ENCODE data around the gene EHF.

EHF gene

DNA sequence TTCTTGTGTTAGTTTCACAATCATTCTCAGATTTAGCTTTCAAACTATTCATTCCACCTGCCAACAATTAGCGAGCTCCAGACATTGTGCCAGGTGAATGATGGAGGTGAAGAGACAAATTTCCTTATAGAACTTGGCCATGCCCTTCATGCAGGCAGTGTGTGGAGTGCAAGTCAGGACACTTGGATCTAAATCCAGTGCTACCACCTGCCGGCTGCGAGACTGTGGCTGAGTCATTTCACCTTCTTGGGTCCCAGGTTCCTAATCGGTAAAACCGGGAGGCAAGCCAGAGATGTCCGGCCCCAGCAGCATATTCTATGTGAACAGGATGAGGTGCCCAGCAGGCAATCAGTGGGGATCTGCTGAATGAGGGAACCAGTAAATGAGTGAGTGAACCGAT is 18.6 kb upstream of the EHF start:
- DNase-seq (ENCODE audit: low read depth), result no peak

DNA sequence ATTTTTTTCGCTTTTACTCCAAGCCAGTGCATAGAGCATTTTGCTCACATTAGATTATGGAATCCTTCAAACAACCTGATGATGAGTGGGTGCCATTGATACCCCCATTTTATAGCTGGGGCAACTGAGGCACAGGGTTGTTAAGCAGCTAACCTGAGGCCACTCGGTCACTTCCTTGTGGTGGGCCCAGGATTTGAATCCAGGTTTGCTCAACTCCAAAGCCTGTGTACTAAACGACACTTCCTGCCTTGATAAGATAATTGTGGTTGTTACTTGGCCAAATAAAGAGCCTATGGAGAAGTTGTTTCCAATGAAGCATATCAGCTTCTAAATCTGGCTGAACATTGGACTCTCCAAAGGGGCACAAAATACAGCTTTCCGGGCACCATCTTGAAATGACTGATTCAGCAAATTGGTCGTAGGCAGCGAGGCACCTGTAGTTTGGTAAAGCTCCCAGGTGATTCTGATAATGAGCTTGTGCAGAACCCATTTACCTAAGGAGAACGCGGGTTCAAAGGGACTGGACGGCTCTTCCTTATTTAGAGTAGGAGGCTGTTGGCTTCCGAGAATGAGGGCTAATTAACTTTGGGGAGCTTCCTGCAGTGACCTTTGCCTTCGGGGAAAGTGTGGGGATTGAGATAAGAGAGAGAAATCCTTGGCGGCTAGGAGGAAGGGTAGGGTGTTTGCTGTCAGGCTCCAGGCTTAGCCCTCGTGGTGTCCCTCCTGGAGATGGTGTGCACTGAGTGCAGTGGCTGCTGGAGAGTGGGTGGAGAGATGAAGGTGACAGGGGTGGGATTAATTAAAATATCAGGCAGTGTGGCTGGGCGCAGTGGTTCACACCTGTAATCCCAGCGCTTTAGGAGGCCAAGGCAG is 17.5 kb upstream of the EHF start:
- DNase-seq (ENCODE audit: low read depth), result no peak

GRCh38 chr11:34604145-34604544 is 16.7 kb upstream of the EHF start:
- DNase-seq (ENCODE audit: low read depth), result no peak

DNA sequence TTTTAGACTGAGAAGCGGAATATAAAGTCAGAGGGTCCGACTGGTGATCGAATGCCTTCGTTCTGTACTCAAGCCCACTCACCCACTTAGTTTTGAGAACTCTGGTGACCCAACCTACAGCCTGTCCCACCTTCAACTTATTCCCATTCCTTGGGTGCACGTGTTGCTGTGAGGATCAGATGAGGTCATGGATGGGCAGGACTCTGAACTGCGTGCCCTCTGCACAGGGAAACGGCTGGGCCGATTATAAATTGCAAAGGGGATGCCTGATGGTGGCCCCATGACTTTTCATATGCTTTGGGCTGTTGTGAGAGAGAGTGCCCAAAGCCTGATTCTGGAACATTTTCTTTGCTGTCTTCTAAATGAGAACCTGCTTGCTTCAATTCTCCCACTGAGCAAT is 16.0 kb upstream of the EHF start:
- no peak for DNase-seq (ENCODE audit: low read depth)

- no peak for DNase-seq (ENCODE audit: low read depth)
These were observed 15.2 kb upstream of the EHF start for GRCh38 chr11:34605481-34606325.

DNA sequence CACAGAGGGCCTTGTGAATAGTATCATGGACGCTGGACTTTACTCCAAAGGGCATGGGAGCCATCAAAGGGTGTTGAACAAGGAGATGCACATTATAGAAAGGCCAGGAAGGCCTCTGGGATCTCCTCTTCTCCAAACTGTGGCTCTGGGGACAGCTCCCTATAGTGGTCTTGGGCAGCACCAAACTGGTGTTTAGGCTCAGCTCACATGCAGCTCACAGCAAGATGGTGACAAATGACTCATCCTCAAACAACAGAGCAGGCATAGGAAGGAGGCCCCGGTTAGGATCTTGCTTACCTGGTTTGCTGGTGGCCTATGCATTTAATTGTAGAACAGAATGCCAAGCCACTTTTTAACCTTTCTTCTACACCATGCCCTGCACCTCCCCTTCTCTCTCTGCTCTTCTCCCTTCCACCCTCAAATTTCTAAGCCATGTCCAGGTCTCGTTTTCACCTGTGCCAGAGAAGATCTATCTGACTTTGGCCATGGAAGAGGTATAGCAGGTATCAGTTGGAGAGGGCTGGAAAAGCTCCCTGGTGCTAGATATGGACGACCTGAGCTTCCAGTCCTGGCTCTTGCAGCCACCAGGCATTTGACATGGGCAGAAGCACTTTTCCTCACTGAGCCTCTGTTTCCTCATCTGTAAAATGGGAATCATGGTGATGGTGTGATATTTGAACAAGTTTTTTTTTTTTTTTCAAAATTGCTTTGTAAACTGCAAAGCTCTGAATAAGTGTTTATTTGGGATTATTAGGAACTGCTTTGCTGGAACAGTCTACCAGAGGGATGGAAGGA is 14.4 kb upstream of the EHF start:
- no peak for DNase-seq (ENCODE audit: low read depth)

GRCh38 chr11:34609187-34609751 is 11.6 kb upstream of the EHF start:
- no peak for DNase-seq (ENCODE audit: low read depth)

- DNase-seq (ENCODE audit: low read depth), result no peak
These were observed 11.0 kb upstream of the EHF start for GRCh38 chr11:34609850-34610249.

- no peak for DNase-seq (ENCODE audit: low read depth)
These were observed 10.4 kb upstream of the EHF start for GRCh38 chr11:34610324-34611041.

- no peak for DNase-seq (ENCODE audit: low read depth)
These were observed 7.9 kb upstream of the EHF start for GRCh38 chr11:34613015-34613414.

- no peak for DNase-seq (ENCODE audit: low read depth)
These were observed 7.3 kb upstream of the EHF start for GRCh38 chr11:34613552-34614056.

GRCh38 chr11:34614344-34615104 is 6.4 kb upstream of the EHF start:
- DNase-seq (ENCODE audit: low read depth), result no peak

DNA sequence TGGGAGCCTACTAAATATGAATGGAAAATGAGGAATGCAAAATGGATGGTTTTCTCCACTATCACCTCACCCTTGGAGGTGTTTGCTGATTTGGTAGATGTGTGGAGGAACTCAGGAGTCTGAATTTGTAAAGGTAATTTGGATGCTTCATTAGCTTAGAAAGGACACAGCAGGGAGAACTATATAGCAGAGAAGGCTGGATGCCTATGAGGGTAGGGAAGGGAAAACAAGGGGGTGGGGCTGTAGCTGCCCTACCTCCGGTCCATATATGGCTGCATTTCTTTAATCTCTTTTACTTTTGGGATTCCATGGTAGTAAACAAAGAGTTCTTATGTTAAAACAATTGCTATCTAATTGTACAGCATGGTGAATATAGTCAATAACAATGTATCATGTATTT is 4.8 kb upstream of the EHF start:
- no peak for DNase-seq (ENCODE audit: low read depth)

- no peak for DNase-seq (ENCODE audit: low read depth)
These were observed 3.9 kb upstream of the EHF start for GRCh38 chr11:34616830-34617504.

DNA sequence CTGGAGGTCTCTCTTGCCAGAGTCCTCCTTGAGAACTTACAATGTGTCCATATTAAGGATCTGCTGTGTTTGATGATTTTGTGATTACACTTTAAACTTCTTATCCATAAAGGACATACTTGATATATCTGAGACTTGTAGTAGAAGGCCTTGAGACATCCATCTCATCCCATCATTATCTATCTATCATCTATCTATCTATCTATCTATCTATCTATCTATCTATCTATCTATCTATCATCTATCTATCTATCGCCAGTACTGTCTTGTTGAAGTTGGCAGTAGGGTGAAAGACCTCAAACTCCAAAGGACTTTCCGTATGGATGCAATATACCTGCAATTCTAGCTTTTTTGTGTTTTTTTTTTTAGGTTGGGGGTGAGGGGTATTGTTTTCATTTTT is 2.5 kb upstream of the EHF start:
- no peak for DNase-seq (ENCODE audit: low read depth)

DNA sequence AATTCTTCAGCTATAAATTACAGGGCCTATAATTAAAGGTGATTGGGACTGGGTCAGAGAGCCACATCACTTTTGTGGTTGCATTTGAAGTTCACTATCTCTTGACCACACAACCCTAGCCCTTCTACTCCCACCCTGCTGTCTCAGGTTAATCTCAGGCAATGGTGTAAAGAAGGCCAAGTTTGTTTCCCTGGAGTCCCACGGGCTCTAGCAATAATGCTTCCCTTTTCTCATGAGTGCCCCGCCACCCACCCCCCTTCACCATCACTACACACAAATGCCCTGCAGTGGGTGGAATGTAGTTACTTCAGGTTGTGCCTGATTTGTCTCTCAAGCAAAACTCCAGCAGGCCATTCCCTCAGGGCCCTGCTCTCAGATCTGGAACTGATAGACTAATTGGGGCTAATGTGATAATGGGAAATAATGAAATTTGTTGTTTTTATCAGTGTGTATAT is 1.8 kb upstream of the EHF start:
- DNase-seq (ENCODE audit: low read depth), result no peak

DNA sequence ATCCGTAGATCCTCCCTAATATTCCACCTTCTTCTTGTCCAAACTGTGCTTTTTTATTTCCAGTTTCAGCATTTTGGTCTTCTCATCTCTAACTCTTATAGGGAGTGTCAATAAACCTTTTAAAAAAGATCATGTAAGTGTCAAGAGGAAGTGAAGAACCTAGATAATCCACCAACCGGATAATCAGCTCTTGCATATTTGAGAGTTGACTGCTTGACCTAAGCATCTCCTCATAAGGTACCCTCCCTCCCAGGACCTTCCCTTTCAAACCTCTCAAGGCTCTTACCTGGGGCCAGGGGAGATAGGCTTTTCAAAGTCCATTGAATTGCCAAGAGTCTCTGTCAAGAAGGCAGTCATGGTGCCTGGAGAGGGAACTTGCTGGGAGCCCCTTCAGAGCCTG is 691 bp upstream of the EHF start:
- no peak for DNase-seq (ENCODE audit: low read depth)

DNA sequence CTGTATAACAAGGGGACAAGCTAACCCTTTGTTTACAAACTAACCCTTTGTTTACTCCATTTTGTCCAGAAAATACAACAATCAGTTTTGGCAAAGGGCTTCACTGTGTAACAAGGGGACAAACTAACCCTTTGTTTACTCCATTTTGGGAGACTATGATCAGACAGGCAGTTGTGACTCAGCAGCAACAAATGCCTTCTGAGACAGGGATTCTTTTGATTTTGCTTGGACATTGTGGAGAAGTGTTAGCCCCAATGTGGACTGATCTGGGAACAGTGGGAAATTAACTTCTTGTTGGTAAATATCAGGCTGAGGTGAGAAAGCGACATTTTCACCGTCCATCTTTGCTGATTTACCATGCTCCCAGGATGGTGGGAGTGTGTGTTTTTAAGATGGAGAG is 983 bp downstream of the EHF start:
- DNase-seq (ENCODE audit: low read depth), result no peak

GRCh38 chr11:34623463-34623862 is 2.6 kb downstream of the EHF start:
- DNase-seq (ENCODE audit: low read depth), result no peak

DNA sequence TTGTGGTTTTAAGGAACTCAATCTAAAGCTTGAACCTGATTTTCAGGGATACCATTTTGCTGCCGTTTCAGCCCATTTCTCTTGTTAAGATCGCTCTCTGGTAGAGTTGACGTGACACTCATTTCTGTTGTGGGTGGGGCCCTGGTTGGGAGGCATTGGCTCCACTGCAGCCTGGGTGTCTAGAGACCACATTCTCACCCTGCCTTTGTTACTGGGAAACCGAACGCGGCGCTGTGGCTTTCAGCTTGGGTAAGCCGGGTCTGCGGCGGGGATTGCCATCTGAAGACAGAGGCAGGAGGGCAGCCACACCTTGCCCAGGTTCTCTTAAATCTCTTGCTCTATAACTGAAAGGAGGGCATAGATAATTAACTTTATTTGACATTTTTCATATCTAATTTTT is 3.2 kb downstream of the EHF start:
- no peak for DNase-seq (ENCODE audit: low read depth)

Data from stimulated activated CD8-positive, alpha-beta memory T cell treated with anti-CD3 and anti-CD28 coated beads, Interleukin-7, amount 100 ng/mL, for 24 hours (primary cell).